ENCODE data around the gene HNF1A. TPM values are rescaled to one million over a fixed set of nuclear protein-coding genes. Genes with fewer than 3 reads are reported as not detected.

HNF1A gene
- total and polyA plus RNA-seq, 4 experiments from 2014 or later: not detected

Other genes starting within 250 kb of the HNF1A start
- gene SPPL3, start 74.2 kb upstream of the HNF1A start, total RNA-seq: 10 to 100 TPM; 45.0 to 49.4 TPM
- gene SPPL3, start 74.2 kb upstream of the HNF1A start, polyA plus RNA-seq: 10 to 100 TPM in 1 of 2 donors, 1 to 10 TPM in 1; 7.4 to 44.5 TPM
- gene C12orf43, start 37.9 kb downstream of the HNF1A start, total RNA-seq: 10 to 100 TPM; 13.8 to 15.4 TPM
- 10 to 100 TPM; 16.2 to 17.6 TPM for gene C12orf43, start 37.9 kb downstream of the HNF1A start, polyA plus RNA-seq
- 1 to 10 TPM; 7.2 to 9.7 TPM for gene OASL, start 60.7 kb downstream of the HNF1A start, total RNA-seq
- gene OASL, start 60.7 kb downstream of the HNF1A start, polyA plus RNA-seq: 1 to 10 TPM; 5.6 to 9.8 TPM
- gene P2RX7, start 154.3 kb downstream of the HNF1A start, total RNA-seq: 1 to 10 TPM; 7.0 to 7.3 TPM
- 1 to 10 TPM; 3.8 to 8.6 TPM for gene P2RX7, start 154.3 kb downstream of the HNF1A start, polyA plus RNA-seq
- 10 to 100 TPM; 48.3 to 57.1 TPM for gene P2RX4, start 231.6 kb downstream of the HNF1A start, total RNA-seq
- gene P2RX4, start 231.6 kb downstream of the HNF1A start, polyA plus RNA-seq: 10 to 100 TPM; 35.4 to 66.0 TPM